Upper lobe of left lung (tissue), 6 donors: ENCODE results near the gene RFXANK. TPM values are rescaled to one million over a fixed set of nuclear protein-coding genes. Genes with fewer than 3 reads are reported as not detected.

ENCODE experiments used
- ATAC-seq, 2 donors: fragments of 200-7000 bp; cut with Tn5 transposase; one replicate each; pipeline ENCODE4 v1.9.1; 2022; ENCODE audit warnings: mild to moderate bottlenecking in 2 of 2, moderate library complexity in 2 of 2; ENCODE audit not compliant: low FRiP score in 2 of 2
- DNase-seq, 2 donors: peaks; one replicate each; pipeline ENCODE4 v3.0.0-alpha.2; 2019 to 2020
- H3K27ac ChIP-seq, 4 donors: fragments of 200-600 bp; sonication (generic); one replicate each; pipeline ENCODE4 v1.5.1; 2016 to 2019
- H3K27me3 ChIP-seq, 4 donors: fragments of 200-600 bp; sonication (generic); one replicate each; pipeline ENCODE4 v1.5.1; 2017 to 2019
- H3K36me3 ChIP-seq, 4 donors: fragments of 200-600 bp; sonication (generic); one replicate each; pipeline ENCODE4 v1.5.1; 2016 to 2019
- H3K4me1 ChIP-seq, 4 donors: fragments of 200-600 bp; sonication (generic); one replicate each; pipeline ENCODE4 v1.5.1; 2018 to 2019
- H3K4me3 ChIP-seq, 4 donors: fragments of 200-600 bp; sonication (generic); one replicate each; pipeline ENCODE4 v1.5.1; 2017 to 2019; ENCODE audit warnings: mild to moderate bottlenecking in 2 of 4, moderate library complexity in 1 of 4
- H3K9me3 ChIP-seq, 4 donors: fragments of 200-600 bp; sonication (generic); one replicate each; pipeline ENCODE4 v1.5.1; 2018 to 2019
- CTCF ChIP-seq, 6 experiments: fragments of 450-650 bp in 4 of 6; fragments of 200-600 bp in 2 of 6; sonication (generic) in 2 of 6; IDR thresholded peaks; one replicate each; pipeline ENCODE4 v1.5.1; 2016 to 2019; ENCODE audit warnings: antibody characterized with exemption in 6 of 6
- EP300 ChIP-seq, 4 donors: sonication (generic); formaldehyde crosslinking; IDR thresholded peaks; one replicate each; pipeline ENCODE4 v1.5.1; 2017; ENCODE audit warnings: antibody characterized with exemption in 4 of 4, control low read depth in 2 of 4
- POLR2A ChIP-seq, 4 donors: fragments of 450-650 bp; IDR thresholded peaks; one replicate each; pipeline ENCODE4 v1.5.1; 2016 to 2017; ENCODE audit warnings: antibody characterized with exemption in 4 of 4, mild to moderate bottlenecking in 2 of 4
- POLR2AphosphoS5 ChIP-seq, 2 donors: sonication (generic); formaldehyde crosslinking; IDR thresholded peaks; one replicate each; pipeline ENCODE4 v1.5.1; 2017; ENCODE audit warnings: antibody characterized with exemption in 2 of 2
- WGBS, 2 donors: methylation state at CpG; one replicate each; pipeline ENCODE4 v1.1.5; 2017 to 2018; 5-methylcytosine and 5-hydroxymethylcytosine counted together
- total RNA-seq, 6 donors: library from RNA; depleted of rRNA in 4 of 6; stranded (reverse); fragments of >200 nt in 4 of 6; gene quantifications; one replicate each; pipeline versions ENCODE4 v1.1.0 to v1.2.1, GENCODE V29; 2016 to 2021
- donor health status: DM: no; HTN: no; CAD: no; lungs with moderate emphysema.
- donor health status: DM: no; HTN: yes; CAD: no; lungs with severe emphysema.

RFXANK gene
- total RNA-seq, 6 donors from 2014 or later = 39.1 to 79.7 (median 67.3) TPM

DNA sequence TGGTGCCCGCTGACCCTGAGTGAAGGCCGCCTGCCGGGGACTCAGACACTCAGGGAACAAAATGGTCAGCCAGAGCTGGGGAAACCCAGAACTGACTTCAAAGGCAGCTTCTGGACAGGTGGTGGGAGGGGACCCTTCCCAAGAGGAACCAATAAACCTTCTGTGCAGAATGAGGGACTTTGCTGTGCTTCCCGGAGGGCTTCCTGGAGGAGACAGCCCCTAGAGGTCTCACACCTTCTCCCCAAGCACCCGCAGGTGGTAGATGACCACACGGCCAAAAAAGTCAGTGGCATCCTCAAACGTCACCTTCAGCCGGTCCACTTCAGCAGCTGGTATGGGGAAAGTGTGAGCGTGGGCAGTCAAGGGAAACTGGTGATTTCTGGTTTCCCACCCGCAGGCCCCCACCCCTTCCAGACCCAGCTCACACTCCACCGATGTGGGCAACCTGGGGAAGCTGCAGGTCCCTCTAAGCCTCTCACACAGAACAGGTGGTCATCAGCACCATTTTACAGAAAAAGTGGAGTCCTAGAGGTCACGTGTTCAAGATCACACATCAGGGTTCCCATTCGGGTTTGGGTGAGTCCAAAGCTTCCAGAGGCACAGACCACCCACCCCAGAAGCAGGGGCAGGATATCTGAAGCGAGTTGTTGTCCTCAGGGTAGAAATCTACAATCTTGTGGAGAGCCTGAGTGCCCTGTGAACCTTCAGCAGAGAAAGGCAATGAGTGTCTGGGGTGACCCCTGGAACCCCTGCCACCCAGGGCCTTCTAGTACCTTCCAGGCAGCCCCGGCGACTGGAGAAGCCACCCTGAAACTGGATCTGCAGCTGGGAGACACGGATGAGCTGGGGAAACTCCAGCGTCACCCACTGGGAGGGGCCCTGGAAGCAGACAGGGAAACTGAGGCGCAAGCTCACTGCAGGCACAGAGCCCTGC, 9.9 kb downstream of the RFXANK start:
- ATAC-seq = no peak
- WGBS, 2 donors = 78 to 82% methylated on average over 5 to 19 of the region's 19 CpGs
- H3K27ac ChIP-seq = peak overlapping the region in 3 of 4 donors; percentile 76 to 84 (median 76)

DNA sequence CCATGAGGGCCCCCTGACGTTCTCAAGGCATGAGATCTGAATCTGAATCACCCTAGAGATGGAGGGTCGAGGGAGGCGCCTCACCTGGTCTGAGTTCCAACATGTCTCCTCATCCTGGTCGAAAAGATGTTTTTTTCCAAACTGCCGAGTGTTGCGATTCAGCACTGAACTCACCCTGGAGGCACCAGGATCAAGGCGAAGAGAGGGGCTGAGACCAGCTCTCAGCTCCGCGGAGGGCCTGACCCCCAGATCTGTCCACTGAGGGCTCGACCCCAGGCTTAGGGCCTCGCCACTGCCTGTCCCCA, 10.6 kb downstream of the RFXANK start:
- Histone ChIP-seq H3K27me3 (no peaks in the 10 kb centered on the region), H3K9me3 (no peaks in the 10 kb centered on the region), H3K4me1 (peaks cover 11 to 17% (median 12%) of the 10 kb centered on the region in 4 donors), H3K36me3 (peaks cover 0 to 33% (median 26%) of the 10 kb centered on the region in 4 donors), H3K4me3 (peak overlapping the region; percentile 62 to 88 (median 70)), H3K27ac (peak overlapping the region; percentile 74 to 84 (median 76))
- DNase-seq (no peak), ATAC-seq (no peak)
- WGBS, 2 donors = 19% methylated on average over 11 of the region's 11 CpGs; no CpG with 5 or more reads in 1 of the 2 donors
- no peak for TF ChIP-seq POLR2AphosphoS5 (IDR thresholded peaks at IDR 0.05)
- no peak for TF ChIP-seq CTCF (IDR thresholded peaks at IDR 0.05)
- no peak for TF ChIP-seq EP300 (IDR thresholded peaks at IDR 0.05)
- TF ChIP-seq POLR2A (IDR thresholded peaks at IDR 0.05) = no peak

More for the DNA sequence above, 9.9 kb downstream of the RFXANK start:
- Histone ChIP-seq H3K4me3 (peak overlapping the region in 3 of 4 donors; percentile 66 to 88 (median 75)), H3K27me3 (no peaks in the 10 kb centered on the region), H3K4me1 (peaks cover 11 to 17% (median 12%) of the 10 kb centered on the region in 4 donors), H3K36me3 (peaks cover 0 to 40% (median 32%) of the 10 kb centered on the region in 4 donors), H3K9me3 (no peaks in the 10 kb centered on the region)
- no peak for DNase-seq
- TF ChIP-seq EP300 (IDR thresholded peaks at IDR 0.05) (no peak), POLR2AphosphoS5 (IDR thresholded peaks at IDR 0.05) (no peak), POLR2A (IDR thresholded peaks at IDR 0.05) (no peak), CTCF (IDR thresholded peaks at IDR 0.05) (no peak)

DNA sequence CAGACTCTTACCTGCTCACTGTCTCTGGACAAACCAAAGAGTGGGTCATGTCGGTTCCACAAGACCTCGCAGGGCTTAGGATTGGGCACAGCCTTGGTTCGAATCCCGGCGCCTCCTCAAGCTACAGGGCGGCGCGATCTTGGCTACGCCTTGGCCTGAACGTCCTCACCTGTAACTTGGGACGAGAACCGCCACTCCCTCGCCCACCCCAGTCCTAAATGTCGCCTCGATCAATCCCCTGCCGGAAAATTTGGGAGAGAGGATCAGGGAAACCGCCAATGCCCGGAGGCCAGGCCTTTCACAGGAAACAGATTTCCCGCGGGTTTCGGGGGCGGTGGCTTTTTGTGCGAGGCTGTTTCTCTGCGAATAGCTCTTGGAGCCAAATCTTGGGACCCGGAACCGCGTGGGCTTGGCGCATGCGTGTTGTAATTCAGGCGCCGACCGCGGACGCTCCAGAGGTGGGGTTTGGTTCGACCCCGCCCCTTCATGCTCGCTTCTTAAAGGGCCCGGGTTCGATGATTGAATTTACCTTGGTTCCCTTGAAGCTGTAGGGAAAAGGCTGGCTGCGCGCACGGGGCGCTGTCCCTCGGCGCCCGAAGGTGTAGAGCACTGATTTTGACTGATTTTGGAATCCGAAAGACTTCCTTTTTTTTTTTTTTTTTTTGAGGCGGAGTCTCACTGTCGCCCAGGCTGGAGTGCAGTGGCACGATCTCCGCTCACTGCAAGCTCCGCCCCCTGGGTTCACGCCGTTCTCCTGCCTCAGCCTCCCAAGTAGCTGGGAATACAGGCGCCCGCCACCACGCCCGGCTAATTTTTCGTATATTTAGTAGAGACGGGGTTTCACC, 11.2 kb downstream of the RFXANK start, which contains the start of gene NR2C2AP:
Gene NR2C2AP, minus strand, starts transcription at position 403 of the 845 bp plus-strand sequence. Its CDS starts 354 bp downstream, at position 49.
- peak within 1 kb of the TSS; percentile 74 to 84 (median 76) for H3K27ac ChIP-seq
- peaks cover 11 to 17% (median 12%) of the 10 kb centered on the region in 4 donors for H3K4me1 ChIP-seq
- TF ChIP-seq POLR2A (IDR thresholded peaks at IDR 0.05) (peak in 2 of 4 donors; percentile 7 to 40), POLR2AphosphoS5 (IDR thresholded peaks at IDR 0.05) (peak in 1 of 2 donors; percentile 53), CTCF (IDR thresholded peaks at IDR 0.05) (no peak)
- peaks cover 0 to 3% (median 0%) of the 10 kb centered on the region in 4 donors for H3K27me3 ChIP-seq
- peak within 1 kb of the TSS; percentile 62 to 88 (median 70) for H3K4me3 ChIP-seq
- 4 to 15% methylated on average over 27 to 57 of the region's 60 CpGs for WGBS, 2 donors
- ATAC-seq (peak; percentile 88 to 97), DNase-seq (peak; percentile 91 to 94)
- peaks cover 0 to 27% (median 20%) of the 10 kb centered on the region in 4 donors for H3K36me3 ChIP-seq
- no peaks in the 10 kb centered on the region for H3K9me3 ChIP-seq

- DNase-seq = no peak
- 72% methylated on average over 13 of the region's 13 CpGs for WGBS, 2 donors
Measured at GRCh38 chr19:19204181-19204580, 12.1 kb downstream of the RFXANK start.

More at GRCh38 chr19:19204181-19204580, 12.1 kb downstream of the RFXANK start:
- no peak for ATAC-seq
- Histone ChIP-seq H3K27me3 (peaks cover 0 to 4% (median 0%) of the 10 kb centered on the region in 4 donors), H3K27ac (no peak overlapping the region), H3K9me3 (no peaks in the 10 kb centered on the region), H3K36me3 (peaks cover 0 to 18% (median 11%) of the 10 kb centered on the region in 4 donors), H3K4me3 (no peak overlapping the region), H3K4me1 (peaks cover 11 to 17% (median 12%) of the 10 kb centered on the region in 4 donors)
- TF ChIP-seq POLR2A (IDR thresholded peaks at IDR 0.05) (no peak), POLR2AphosphoS5 (IDR thresholded peaks at IDR 0.05) (no peak), EP300 (IDR thresholded peaks at IDR 0.05) (no peak), CTCF (IDR thresholded peaks at IDR 0.05) (no peak)
